Mesodermal cell (in vitro differentiated cells): Measurements from ENCODE around the gene FNBP1L.
A peak's percentile ranks its signal among the peaks of the same experiment; 100 is the strongest.

Experiments used
- H3K27ac ChIP-seq: 2 replicates; pipeline ENCODE4 v1.7.0; 2013; ENCODE audit warnings: mild to moderate bottlenecking, low read depth, low read length, moderate library complexity; ENCODE audit not compliant: severe bottlenecking
- H3K36me3 ChIP-seq: 2 replicates; pipeline ENCODE4 v1.7.1; 2013; ENCODE audit warnings: mild to moderate bottlenecking, low read length, moderate library complexity; ENCODE audit not compliant: control insufficient read depth, insufficient read depth
- H3K4me1 ChIP-seq: one replicate; pipeline ENCODE4 v1.7.1; 2013; ENCODE audit warnings: mild to moderate bottlenecking, low read length; ENCODE audit not compliant: insufficient read depth, control insufficient read depth, poor library complexity, severe bottlenecking
- H3K4me3 ChIP-seq: 2 replicates; pipeline ENCODE4 v1.7.0; 2013; ENCODE audit warnings: low read length, control low read depth, mild to moderate bottlenecking; ENCODE audit not compliant: insufficient read depth, poor library complexity, severe bottlenecking; ENCODE audit errors: extremely low read depth
- H3K9me3 ChIP-seq: 2 replicates; pipeline ENCODE4 v1.7.1; 2013; ENCODE audit warnings: mild to moderate bottlenecking, low read length, moderate library complexity; ENCODE audit not compliant: control insufficient read depth
- WGBS, 2 experiments: methylation state at CpG; one replicate each; pipeline ENCODE4 v1.1.5; 2013; ENCODE audit warnings: missing lambda C conversion rate in 2 of 2; ENCODE audit not compliant: insufficient coverage in 2 of 2; 5-methylcytosine and 5-hydroxymethylcytosine counted together

FNBP1L gene

GRCh38 chr1:93442741-93443140 lies 5.2 kb upstream of the FNBP1L start:
- no CpG with 5 or more reads among the region's 1 CpG for WGBS, 2 experiments
- no peak overlapping the region for H3K4me3 ChIP-seq
- H3K36me3 ChIP-seq = no peaks in the 10 kb centered on the region
- H3K4me1 ChIP-seq = no peaks in the 10 kb centered on the region
- no peaks in the 10 kb centered on the region for H3K9me3 ChIP-seq
- no peak overlapping the region for H3K27ac ChIP-seq

GRCh38 chr1:93443454-93443853 lies 4.5 kb upstream of the FNBP1L start:
- H3K4me3 ChIP-seq = no peak overlapping the region
- no peaks in the 10 kb centered on the region for H3K4me1 ChIP-seq
- no peaks in the 10 kb centered on the region for H3K36me3 ChIP-seq
- no peak overlapping the region for H3K27ac ChIP-seq
- no peaks in the 10 kb centered on the region for H3K9me3 ChIP-seq

GRCh38 chr1:93446837-93447451 lies 974 bp upstream of the FNBP1L start:
- Histone ChIP-seq H3K4me1 (no peaks in the 10 kb centered on the region), H3K27ac (no peak overlapping the region), H3K36me3 (no peaks in the 10 kb centered on the region), H3K4me3 (peak overlapping the region; percentile 96), H3K9me3 (no peaks in the 10 kb centered on the region)
- 91 to 92% methylated on average over 12 to 13 of the region's 16 CpGs for WGBS, 2 experiments

- WGBS, 2 experiments = 0 to 1% methylated on average over 43 to 44 of the region's 77 CpGs
- peak overlapping the region; percentile 87 for H3K27ac ChIP-seq
- H3K4me1 ChIP-seq = no peaks in the 10 kb centered on the region
- no peaks in the 10 kb centered on the region for H3K36me3 ChIP-seq
- no peaks in the 10 kb centered on the region for H3K9me3 ChIP-seq
- peak overlapping the region; percentile 96 for H3K4me3 ChIP-seq
These were observed 519 bp downstream of the FNBP1L start for GRCh38 chr1:93448292-93448982.

- H3K36me3 ChIP-seq = no peaks in the 10 kb centered on the region
- peak overlapping the region; percentile 96 for H3K4me3 ChIP-seq
- H3K4me1 ChIP-seq = no peaks in the 10 kb centered on the region
- peak overlapping the region; percentile 87 for H3K27ac ChIP-seq
- 0 to 1% methylated on average over 4 to 19 of the region's 27 CpGs for WGBS, 2 experiments
- no peaks in the 10 kb centered on the region for H3K9me3 ChIP-seq
These were observed 1.3 kb downstream of the FNBP1L start for GRCh38 chr1:93448983-93449804.

GRCh38 chr1:93450321-93450720 lies 2.4 kb downstream of the FNBP1L start:
- Histone ChIP-seq H3K27ac (no peak overlapping the region), H3K36me3 (no peaks in the 10 kb centered on the region), H3K4me3 (no peak overlapping the region), H3K4me1 (no peaks in the 10 kb centered on the region), H3K9me3 (no peaks in the 10 kb centered on the region)
- no CpG with 5 or more reads among the region's 1 CpG for WGBS, 2 experiments

- Histone ChIP-seq H3K4me3 (no peak overlapping the region), H3K4me1 (no peaks in the 10 kb centered on the region), H3K36me3 (peaks cover 27% of the 10 kb centered on the region), H3K9me3 (no peaks in the 10 kb centered on the region), H3K27ac (no peak overlapping the region)
- WGBS, 2 experiments = 92 to 100% methylated on average over 1 of the region's 1 CpG
These were observed 6.0 kb downstream of the FNBP1L start for GRCh38 chr1:93453911-93454310.

- Histone ChIP-seq H3K4me1 (peaks cover 5% of the 10 kb centered on the region), H3K27ac (no peak overlapping the region)
- 100% methylated on average over 1 of the region's 3 CpGs; no CpG with 5 or more reads in 1 of the 2 experiments for WGBS, 2 experiments
These were observed 11.2 kb downstream of the FNBP1L start for GRCh38 chr1:93459126-93459525.

GRCh38 chr1:93461236-93461635 lies 13.3 kb downstream of the FNBP1L start:
- Histone ChIP-seq H3K27ac (peak overlapping the region; percentile 23), H3K9me3 (peaks cover 9% of the 10 kb centered on the region), H3K4me3 (no peak overlapping the region), H3K4me1 (peaks cover 5% of the 10 kb centered on the region), H3K36me3 (peaks cover 61% of the 10 kb centered on the region)
- WGBS, 2 experiments = 95 to 96% methylated on average over 3 of the region's 5 CpGs

More at GRCh38 chr1:93459126-93459525, 11.2 kb downstream of the FNBP1L start:
- Histone ChIP-seq H3K36me3 (peaks cover 58% of the 10 kb centered on the region), H3K9me3 (peaks cover 7% of the 10 kb centered on the region), H3K4me3 (no peak overlapping the region)

- peaks cover 5% of the 10 kb centered on the region for H3K4me1 ChIP-seq
- peaks cover 9% of the 10 kb centered on the region for H3K9me3 ChIP-seq
- H3K27ac ChIP-seq = no peak overlapping the region
- no CpG with 5 or more reads among the region's 1 CpG for WGBS, 2 experiments
- H3K36me3 ChIP-seq = peaks cover 35% of the 10 kb centered on the region
- H3K4me3 ChIP-seq = no peak overlapping the region
These were observed 16.0 kb downstream of the FNBP1L start for GRCh38 chr1:93463960-93464359.
